Measurements from ENCODE around the gene GSTA4. TPM values are rescaled to one million over a fixed set of nuclear protein-coding genes. Genes with fewer than 3 reads are reported as not detected.
"Not testable (repeated sequence)": the region's sequence is repeated elsewhere in the genome, so short reads cannot be mapped to it uniquely, and the experiment has no call there.

Gene GSTA4
- total and polyA plus RNA-seq, 12 donors: 144 to 1,199 (median 353) TPM

DNA sequence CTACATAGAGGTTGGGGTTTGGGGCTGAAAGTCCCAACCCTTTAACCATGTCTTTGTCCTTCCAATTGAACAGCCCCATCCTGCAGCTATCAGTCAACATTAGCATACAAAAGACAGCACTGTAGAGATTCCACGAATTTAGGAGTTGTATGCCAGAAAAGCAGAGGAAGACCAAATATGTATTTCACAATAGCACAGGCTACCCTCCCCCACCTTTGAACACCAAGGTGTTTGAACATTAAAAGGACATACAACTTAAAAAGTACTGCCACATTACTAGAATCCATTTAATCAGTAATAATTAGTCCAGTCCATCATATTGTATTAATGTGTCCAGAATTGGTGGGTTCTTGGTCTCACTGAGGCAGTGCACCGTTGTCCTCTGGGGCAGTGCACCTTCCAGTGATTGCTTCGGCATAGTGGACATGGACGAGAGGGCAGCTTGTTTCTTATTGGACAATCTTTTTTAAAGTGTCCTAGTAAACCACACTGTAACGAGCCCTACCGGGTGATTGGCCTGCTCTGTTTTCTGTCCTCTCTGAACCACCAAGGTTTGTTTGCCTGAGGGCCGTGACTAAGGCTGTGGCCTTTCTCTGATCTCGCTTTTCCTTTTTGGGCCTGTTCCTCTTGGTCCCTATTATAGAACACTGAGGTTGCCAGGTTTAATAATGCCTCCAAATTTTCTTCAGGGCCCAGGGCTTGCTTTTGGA lies 36.4 kb downstream of the GSTA4 start:
- DNase-seq: no peak
- intact Hi-C loops (cut with DNase I): no loop called here
- Histone ChIP-seq H3K27ac (no peak overlapping the region), H3K27me3 (no peaks in the 10 kb centered on the region), H3K4me3 (no peak overlapping the region), H3K9me3 (replicated peaks in 1 of 3) (no peaks in the 10 kb centered on the region), H3K36me3 (replicated peaks in 1 of 2) (no peaks in the 10 kb centered on the region), H3K4me1 (replicated peaks in 1 of 2) (no peaks in the 10 kb centered on the region)
- TF ChIP-seq, protein P1, sequence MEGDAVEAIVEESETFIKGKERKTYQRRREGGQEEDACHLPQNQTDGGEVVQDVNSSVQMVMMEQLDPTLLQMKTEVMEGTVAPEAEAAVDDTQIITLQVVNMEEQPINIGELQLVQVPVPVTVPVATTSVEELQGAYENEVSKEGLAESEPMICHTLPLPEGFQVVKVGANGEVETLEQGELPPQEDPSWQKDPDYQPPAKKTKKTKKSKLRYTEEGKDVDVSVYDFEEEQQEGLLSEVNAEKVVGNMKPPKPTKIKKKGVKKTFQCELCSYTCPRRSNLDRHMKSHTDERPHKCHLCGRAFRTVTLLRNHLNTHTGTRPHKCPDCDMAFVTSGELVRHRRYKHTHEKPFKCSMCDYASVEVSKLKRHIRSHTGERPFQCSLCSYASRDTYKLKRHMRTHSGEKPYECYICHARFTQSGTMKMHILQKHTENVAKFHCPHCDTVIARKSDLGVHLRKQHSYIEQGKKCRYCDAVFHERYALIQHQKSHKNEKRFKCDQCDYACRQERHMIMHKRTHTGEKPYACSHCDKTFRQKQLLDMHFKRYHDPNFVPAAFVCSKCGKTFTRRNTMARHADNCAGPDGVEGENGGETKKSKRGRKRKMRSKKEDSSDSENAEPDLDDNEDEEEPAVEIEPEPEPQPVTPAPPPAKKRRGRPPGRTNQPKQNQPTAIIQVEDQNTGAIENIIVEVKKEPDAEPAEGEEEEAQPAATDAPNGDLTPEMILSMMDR (IDR thresholded peaks at IDR 0.05): no peak
- TF ChIP-seq POLR2A (IDR thresholded peaks at IDR 0.05): no peak
- WGBS, 4 donors: 53 to 79% (median 62%) methylated on average over 8 of the region's 8 CpGs

DNA sequence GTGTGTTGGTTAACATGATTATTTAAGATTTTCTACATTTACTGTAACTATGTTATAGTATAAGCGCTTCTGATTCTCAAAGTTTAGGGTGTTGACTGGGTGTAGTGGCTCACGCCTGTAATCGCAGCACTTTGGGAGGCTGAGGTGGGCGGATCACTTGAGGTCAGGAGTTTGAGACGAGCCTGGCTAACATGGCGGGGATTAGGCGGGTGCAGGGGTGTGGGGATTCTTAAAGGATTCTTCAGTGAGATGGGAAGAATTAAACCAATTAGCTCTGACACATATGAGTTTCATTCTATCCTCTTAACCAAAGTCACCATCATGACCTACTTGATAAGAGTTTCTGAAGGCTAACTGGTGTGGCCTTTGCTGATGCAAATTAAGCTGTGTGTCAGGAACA lies 39.2 kb downstream of the GSTA4 start:
- 78 to 94% (median 84%) methylated on average over 7 of the region's 7 CpGs for WGBS, 4 donors
- intact Hi-C loops (cut with DNase I): no loop called here

DNA sequence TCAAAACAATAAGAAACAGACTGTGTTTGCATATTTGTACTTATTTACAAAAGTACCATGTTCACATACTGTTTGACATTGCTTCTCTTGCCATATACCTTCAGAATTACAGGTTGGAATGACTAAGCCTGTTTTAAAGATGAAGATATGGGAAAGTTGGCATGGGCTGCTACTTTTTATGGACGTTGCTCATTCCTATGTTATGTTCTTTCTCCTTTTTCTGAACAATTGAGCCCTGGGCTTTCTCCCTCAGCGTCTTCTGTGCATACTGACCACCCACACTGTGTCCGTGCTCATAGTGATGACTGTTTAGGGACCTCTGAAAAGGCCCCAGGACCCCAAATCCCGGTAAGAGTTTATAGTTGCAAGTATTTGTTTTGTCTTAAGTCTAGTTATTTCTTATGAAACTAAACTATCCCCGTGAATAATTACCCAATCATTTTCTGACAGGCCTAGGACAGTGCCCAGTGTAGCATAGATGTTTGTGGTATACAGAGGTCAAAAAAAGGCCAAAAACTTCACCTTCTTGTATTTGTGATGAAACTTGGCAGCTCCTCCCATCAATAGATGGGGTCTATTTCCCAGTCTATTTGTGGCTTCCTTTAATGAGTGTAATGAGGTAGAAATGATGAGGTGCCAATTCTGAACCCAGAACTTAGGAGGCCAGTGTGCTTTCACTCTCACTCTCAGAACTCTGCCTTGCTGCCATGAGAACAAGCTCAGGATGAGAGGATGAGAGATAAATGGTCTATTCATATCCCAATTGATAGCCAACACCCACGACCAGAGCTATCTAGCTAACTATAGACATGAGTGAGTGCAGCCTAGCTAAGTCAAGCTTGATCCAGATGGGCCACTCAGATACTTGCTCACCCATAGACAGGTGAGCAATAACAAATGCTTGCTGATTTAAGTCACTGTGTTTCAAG lies 40.9 kb downstream of the GSTA4 start:
- H3K27ac ChIP-seq: no peak overlapping the region
- no peaks in the 10 kb centered on the region for H3K27me3 ChIP-seq
- no peaks in the 10 kb centered on the region for H3K36me3 ChIP-seq (replicated peaks in 1 of 2)
- no peaks in the 10 kb centered on the region for H3K9me3 ChIP-seq (replicated peaks in 1 of 3)
- no peak for DNase-seq
- H3K4me3 ChIP-seq: no peak overlapping the region
- intact Hi-C loops (cut with DNase I): no loop called here
- WGBS, 4 donors: 78 to 88% (median 83%) methylated on average over 6 of the region's 6 CpGs
- no peaks in the 10 kb centered on the region for H3K4me1 ChIP-seq (replicated peaks in 1 of 2)
- TF ChIP-seq, protein P1 (IDR thresholded peaks at IDR 0.05): no peak
- no peak for TF ChIP-seq POLR2A (IDR thresholded peaks at IDR 0.05)

More for the DNA sequence above, 39.2 kb downstream of the GSTA4 start:
- DNase-seq: no peak
- Histone ChIP-seq H3K4me1 (replicated peaks in 1 of 2) (no peaks in the 10 kb centered on the region), H3K27me3 (no peaks in the 10 kb centered on the region), H3K4me3 (no peak overlapping the region), H3K27ac (no peak overlapping the region), H3K9me3 (replicated peaks in 1 of 3) (no peaks in the 10 kb centered on the region), H3K36me3 (replicated peaks in 1 of 2) (no peaks in the 10 kb centered on the region)
- no peak for TF ChIP-seq POLR2A (IDR thresholded peaks at IDR 0.05)
- TF ChIP-seq, protein P1 (IDR thresholded peaks at IDR 0.05): no peak

DNA sequence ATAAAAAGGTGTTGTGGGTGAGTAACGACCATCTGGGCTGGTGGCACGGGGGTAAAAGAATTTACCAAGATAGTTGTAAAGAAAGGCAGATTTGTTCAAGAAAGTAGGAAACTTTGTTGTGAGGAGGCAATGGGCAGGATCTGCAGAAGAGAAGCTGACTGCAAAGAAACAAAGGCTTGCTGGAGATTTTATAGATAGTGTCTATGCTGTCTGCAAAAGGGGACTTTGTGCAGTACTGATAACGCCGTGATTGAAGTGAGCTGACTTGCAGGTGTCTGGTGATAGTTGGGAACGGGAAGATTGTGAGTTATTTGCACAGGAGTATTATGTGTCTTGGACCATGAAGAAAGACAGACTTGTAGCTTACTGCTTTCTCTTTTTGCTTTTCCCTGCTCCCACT lies 48.8 kb downstream of the GSTA4 start:
- Histone ChIP-seq H3K27ac (peak overlapping the region in 1 of 5 donors; percentile 6), H3K9me3 (replicated peaks in 1 of 3) (no peaks in the 10 kb centered on the region), H3K4me1 (replicated peaks in 1 of 2) (no peaks in the 10 kb centered on the region), H3K36me3 (replicated peaks in 1 of 2) (no peaks in the 10 kb centered on the region), H3K4me3 (no peak overlapping the region), H3K27me3 (no peaks in the 10 kb centered on the region)
- intact Hi-C loops (cut with DNase I): no loop called here
- no peak for TF ChIP-seq POLR2A (IDR thresholded peaks at IDR 0.05)
- TF ChIP-seq, protein P1 (IDR thresholded peaks at IDR 0.05): no peak
- 25 to 29% (median 27%) methylated on average over 5 of the region's 5 CpGs for WGBS, 4 donors
- DNase-seq: no peak

DNA sequence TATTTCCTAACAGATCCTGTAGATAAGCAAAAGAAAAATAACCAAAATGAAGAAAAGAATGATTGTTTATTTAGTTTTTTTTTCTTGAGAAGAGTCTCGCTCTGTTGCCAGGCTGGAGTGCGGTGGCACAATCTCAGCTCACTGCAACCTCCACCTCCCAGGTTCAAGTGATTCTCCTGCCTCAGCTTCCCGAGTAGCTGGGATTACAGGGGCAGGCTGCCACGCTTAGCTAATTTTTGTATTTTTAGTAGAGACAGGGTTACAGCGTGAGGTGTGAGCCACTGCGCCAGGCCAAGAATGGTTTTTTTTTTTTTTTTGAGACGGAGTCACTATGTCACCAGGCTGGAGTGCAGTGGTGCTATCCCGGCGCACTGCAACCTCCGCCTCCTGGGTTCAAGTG lies 52.3 kb downstream of the GSTA4 start:
- WGBS, 4 donors: 88 to 94% (median 94%) methylated on average over 9 to 10 of the region's 10 CpGs

More for the DNA sequence above, 52.3 kb downstream of the GSTA4 start:
- H3K27me3 ChIP-seq; H3K36me3 ChIP-seq (replicated peaks in 1 of 2); H3K9me3 ChIP-seq (replicated peaks in 1 of 3); intact Hi-C loops (cut with DNase I); H3K4me1 ChIP-seq (replicated peaks in 1 of 2); H3K4me3 ChIP-seq; DNase-seq; H3K27ac ChIP-seq: not testable (repeated sequence)
